Esophagus muscularis mucosa (tissue), 4 donors: Measurements from ENCODE around the gene SPOCK1. TPM values are rescaled to one million over a fixed set of nuclear protein-coding genes. Genes with fewer than 3 reads are reported as not detected.
A peak's percentile ranks its signal among the peaks of the same experiment; 100 is the strongest.

Experiments
- DNase-seq: peaks from one replicate; pipeline ENCODE4 v3.0.0-alpha.2; 2017; ENCODE audit errors: extremely low spot score
- H3K27ac ChIP-seq, 4 donors: fragments of 200-600 bp; sonication (generic); replicated peaks in 1 of 4; 1 replicate in 3 of 4; 2 replicates in 1 of 4; pipeline ENCODE4 v1.5.1; 2016 to 2019; ENCODE audit warnings: mild to moderate bottlenecking in 1 of 4
- H3K27me3 ChIP-seq, 4 donors: fragments of 200-600 bp; sonication (generic); one replicate each; pipeline versions ENCODE4 v1.5.1 to v1.6.0; 2016 to 2019
- H3K36me3 ChIP-seq, 4 donors: fragments of 200-600 bp; sonication (generic); one replicate each; pipeline ENCODE4 v1.5.1; 2016 to 2019
- H3K4me1 ChIP-seq, 4 donors: fragments of 200-600 bp; sonication (generic); one replicate each; pipeline ENCODE4 v1.5.1; 2016 to 2019
- H3K4me3 ChIP-seq, 4 donors: fragments of 200-600 bp; sonication (generic); 1 replicate in 2 of 4; 2 replicates in 2 of 4; pipeline ENCODE4 v1.5.1; 2016 to 2019; ENCODE audit warnings: mild to moderate bottlenecking in 4 of 4, moderate library complexity in 1 of 4
- H3K9me3 ChIP-seq, 4 donors: fragments of 200-600 bp; sonication (generic); 1 replicate in 3 of 4; 2 replicates in 1 of 4; pipeline ENCODE4 v1.5.1; 2016 to 2019
- CTCF ChIP-seq, 3 experiments: fragments of 200-600 bp in 2 of 3; fragments of 450-650 bp in 1 of 3; sonication (generic) in 2 of 3; IDR thresholded peaks; one replicate each; pipeline ENCODE4 v1.5.1; 2017 to 2019; ENCODE audit warnings: antibody characterized with exemption in 3 of 3, mild to moderate bottlenecking in 2 of 3, moderate library complexity in 1 of 3
- EP300 ChIP-seq: sonication (generic); formaldehyde crosslinking; IDR thresholded peaks from one replicate; pipeline ENCODE4 v1.6.1; 2017; ENCODE audit warnings: antibody characterized with exemption
- POLR2A ChIP-seq: fragments of 450-650 bp; IDR thresholded peaks from one replicate; pipeline ENCODE4 v1.6.1; 2017; ENCODE audit warnings: antibody characterized with exemption, moderate library complexity, mild to moderate bottlenecking, low read depth
- POLR2AphosphoS5 ChIP-seq, 2 donors: sonication (generic); formaldehyde crosslinking; IDR thresholded peaks; one replicate each; pipeline ENCODE4 v1.6.1; 2017; ENCODE audit warnings: antibody characterized with exemption in 2 of 2
- WGBS: methylation state at CpG from one replicate; pipeline ENCODE4 v1.1.5; 2018; 5-methylcytosine and 5-hydroxymethylcytosine counted together
- intact Hi-C: fragments of 100-400 bp; cut with DNase I; formaldehyde crosslinking; loops from one replicate; pipeline ENCODE4 v1.15.1; 2023
- total RNA-seq, 4 donors: library from RNA; depleted of rRNA; stranded (reverse); fragments of >200 nt; gene quantifications; one replicate each; pipeline versions ENCODE4 v1.1.0 to v1.2.1, GENCODE V29; 2016

Gene SPOCK1
- total RNA-seq, 4 donors from 2014 or later: 39.0 to 52.4 (median 45.6) TPM

- no peaks in the 10 kb centered on the region for H3K4me1 ChIP-seq
- DNase-seq: peak; percentile 83
- H3K4me3 ChIP-seq: no peak overlapping the region
- H3K36me3 ChIP-seq: no peaks in the 10 kb centered on the region
- peaks cover 0 to 7% (median 0%) of the 10 kb centered on the region in 4 donors for H3K27me3 ChIP-seq
- H3K27ac ChIP-seq: no peak overlapping the region
- TF ChIP-seq POLR2AphosphoS5 (IDR thresholded peaks at IDR 0.05) (no peak), POLR2A (no peak), CTCF (IDR thresholded peaks at IDR 0.05) (no peak), EP300 (no peak)
- H3K9me3 ChIP-seq: no peaks in the 10 kb centered on the region
- 72% methylated on average over 3 of the region's 3 CpGs for WGBS
- intact Hi-C loops: no loop called here
These were observed 48.4 kb downstream of the SPOCK1 start for GRCh38 chr5:137450759-137451158.

GRCh38 chr5:137448868-137449267 is 50.3 kb downstream of the SPOCK1 start:
- Histone ChIP-seq H3K36me3 (no peaks in the 10 kb centered on the region), H3K9me3 (no peaks in the 10 kb centered on the region), H3K27ac (no peak overlapping the region), H3K27me3 (peaks cover 0 to 7% (median 0%) of the 10 kb centered on the region in 4 donors), H3K4me3 (no peak overlapping the region), H3K4me1 (no peaks in the 10 kb centered on the region)
- TF ChIP-seq EP300 (no peak), POLR2AphosphoS5 (IDR thresholded peaks at IDR 0.05) (no peak), POLR2A (no peak), CTCF (IDR thresholded peaks at IDR 0.05) (no peak)
- WGBS: 47% methylated on average over 3 of the region's 3 CpGs
- intact Hi-C loops: no loop called here
- peak; percentile 68 for DNase-seq

- TF ChIP-seq POLR2A (no peak), POLR2AphosphoS5 (IDR thresholded peaks at IDR 0.05) (no peak), EP300 (no peak), CTCF (IDR thresholded peaks at IDR 0.05) (no peak)
- no peaks in the 10 kb centered on the region for H3K9me3 ChIP-seq
- peaks cover 0 to 8% (median 0%) of the 10 kb centered on the region in 4 donors for H3K4me1 ChIP-seq
- WGBS: 77% methylated on average over 4 of the region's 4 CpGs
- H3K27me3 ChIP-seq: peaks cover 0 to 7% (median 0%) of the 10 kb centered on the region in 4 donors
- no peaks in the 10 kb centered on the region for H3K36me3 ChIP-seq
- no peak overlapping the region for H3K4me3 ChIP-seq
- intact Hi-C loops: no loop called here
- no peak overlapping the region for H3K27ac ChIP-seq
- no peak for DNase-seq
These were observed 52.5 kb downstream of the SPOCK1 start for GRCh38 chr5:137446615-137447014.

- peak; percentile 5 for DNase-seq
- H3K27ac ChIP-seq: no peak overlapping the region
- intact Hi-C loops: no loop called here
- peaks cover 0 to 8% (median 0%) of the 10 kb centered on the region in 4 donors for H3K4me1 ChIP-seq
- no peaks in the 10 kb centered on the region for H3K36me3 ChIP-seq
- TF ChIP-seq POLR2A: no peak
- TF ChIP-seq CTCF (IDR thresholded peaks at IDR 0.05): no peak
- TF ChIP-seq POLR2AphosphoS5 (IDR thresholded peaks at IDR 0.05): no peak
- no peak for TF ChIP-seq EP300
- peaks cover 0 to 7% (median 0%) of the 10 kb centered on the region in 4 donors for H3K27me3 ChIP-seq
- no peaks in the 10 kb centered on the region for H3K9me3 ChIP-seq
- 71% methylated on average over 1 of the region's 1 CpG for WGBS
- H3K4me3 ChIP-seq: no peak overlapping the region
These were observed 53.0 kb downstream of the SPOCK1 start for GRCh38 chr5:137446151-137446550.

GRCh38 chr5:137442660-137443059 is 56.5 kb downstream of the SPOCK1 start:
- no peak overlapping the region for H3K4me3 ChIP-seq
- intact Hi-C loops: no loop called here
- WGBS: 33% methylated on average over 1 of the region's 1 CpG
- H3K9me3 ChIP-seq: no peaks in the 10 kb centered on the region
- peaks cover 0 to 8% (median 0%) of the 10 kb centered on the region in 4 donors for H3K4me1 ChIP-seq
- peak; percentile 45 for DNase-seq
- H3K27me3 ChIP-seq: peaks cover 0 to under 1% (median 0%) of the 10 kb centered on the region in 4 donors
- H3K27ac ChIP-seq: no peak overlapping the region
- no peaks in the 10 kb centered on the region for H3K36me3 ChIP-seq
- no peak for TF ChIP-seq CTCF (IDR thresholded peaks at IDR 0.05)
